Smooth muscle cell of the brain vasculature (primary cell): ENCODE data around the gene CSRP1.
"Not testable (repeated sequence)": the region's sequence is repeated elsewhere in the genome, so short reads cannot be mapped to it uniquely, and the experiment has no call there.

Experiments used
- DNase-seq: peaks from one replicate; pipeline ENCODE4 v3.0.0-alpha.2; 2012; ENCODE audit warnings: low read depth, low spot score

Gene CSRP1

DNA sequence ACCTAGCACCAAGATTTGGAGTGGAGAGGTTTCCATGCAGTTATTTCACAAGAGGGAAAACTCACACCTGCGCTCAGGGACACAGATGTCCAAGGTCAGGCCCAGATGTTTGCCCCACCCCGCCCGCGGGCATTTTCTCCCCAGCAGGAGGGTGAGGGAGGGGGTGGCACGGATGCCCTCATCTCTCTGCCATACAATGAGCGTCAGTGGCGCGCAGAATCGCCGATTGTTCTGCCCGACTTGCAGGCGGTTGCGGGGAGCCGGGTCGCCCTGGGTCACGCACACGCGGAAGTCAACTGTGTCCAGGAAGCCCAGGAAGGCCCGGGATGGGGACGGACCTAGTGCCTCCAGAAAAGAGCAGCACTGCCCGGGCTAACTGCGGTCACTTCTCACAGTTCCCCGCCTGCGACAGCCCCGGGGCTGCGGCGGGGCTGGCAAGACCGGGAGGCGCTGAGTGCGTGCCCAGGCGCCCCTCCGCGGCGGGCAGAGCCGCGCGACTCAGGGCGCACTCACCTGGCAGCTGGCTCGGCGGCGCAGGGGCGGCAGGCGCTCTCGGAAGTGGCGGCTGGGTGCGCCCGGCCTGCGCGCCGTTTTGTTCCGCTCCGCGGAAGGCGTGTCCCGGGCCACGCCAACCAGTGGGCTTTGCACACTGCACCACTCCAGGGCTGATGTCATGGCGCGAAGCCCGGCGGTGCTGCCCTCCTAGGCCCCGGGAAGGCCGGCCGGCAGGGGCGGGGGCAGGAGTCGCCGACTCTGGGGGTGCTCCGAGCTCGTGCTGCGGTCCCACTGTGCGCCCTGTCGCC, at the start of gene CSRP1:
Gene CSRP1, minus strand, starts transcription at position 567 of the 803 bp plus-strand sequence. CDS start 10,820 bp downstream, outside the sequence.
- DNase-seq: no peak

DNA sequence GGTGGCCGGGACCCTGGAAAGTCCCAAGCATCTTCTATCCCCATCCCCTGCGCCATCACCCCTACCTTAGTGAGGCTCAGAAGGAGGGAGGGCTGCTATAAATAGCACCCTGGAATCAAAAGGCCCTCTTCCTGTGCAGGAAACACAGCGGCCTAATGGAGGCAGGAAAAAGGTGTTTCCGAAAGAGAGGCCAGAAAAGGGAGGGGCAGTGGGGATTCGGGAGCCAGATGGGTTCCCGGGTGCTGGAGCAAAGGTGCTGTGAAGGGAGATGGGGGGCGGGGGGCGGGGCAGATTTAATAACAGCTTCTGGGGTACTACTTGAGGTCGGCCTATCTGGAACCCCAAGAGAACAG, 48.6 kb upstream of the CSRP1 start:
- no peak for DNase-seq

DNA sequence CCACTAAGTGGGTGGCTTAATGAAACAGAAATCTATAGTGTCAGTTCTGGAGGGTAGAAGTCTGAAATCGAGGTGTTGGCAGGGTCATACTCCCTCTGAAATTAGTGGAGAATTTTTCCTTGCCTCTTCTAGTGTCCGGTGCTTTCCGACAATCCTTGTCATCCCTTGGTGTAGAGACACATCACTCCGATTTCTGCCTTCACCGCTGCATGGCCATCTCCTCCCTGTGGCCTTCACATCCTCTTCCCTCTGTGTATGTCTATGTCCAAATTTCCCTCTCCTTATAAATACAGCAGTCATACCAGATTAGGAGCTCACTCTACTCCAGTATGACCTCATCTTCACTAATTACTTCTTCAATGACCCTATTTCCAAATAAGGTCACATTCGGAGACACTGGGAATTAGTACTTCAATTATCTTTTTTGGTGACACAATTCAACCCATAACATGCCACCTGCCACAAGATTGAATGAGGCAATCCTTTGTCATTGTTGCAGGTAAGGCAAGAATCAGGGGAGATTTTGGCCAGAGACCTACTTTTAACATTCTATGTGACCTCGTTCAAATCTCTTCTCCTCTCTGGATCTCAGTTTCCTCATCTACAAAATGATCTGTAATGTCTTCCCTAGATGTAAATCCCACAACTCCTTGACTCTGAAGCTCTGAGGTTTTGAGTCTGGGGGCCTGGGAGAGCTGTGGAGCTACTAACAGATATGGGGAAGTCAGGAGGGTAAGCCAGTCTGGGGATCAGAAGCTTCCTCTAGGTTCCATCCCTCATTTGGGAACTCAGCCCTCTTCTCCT, 48.1 kb upstream of the CSRP1 start:
- DNase-seq: no peak

DNA sequence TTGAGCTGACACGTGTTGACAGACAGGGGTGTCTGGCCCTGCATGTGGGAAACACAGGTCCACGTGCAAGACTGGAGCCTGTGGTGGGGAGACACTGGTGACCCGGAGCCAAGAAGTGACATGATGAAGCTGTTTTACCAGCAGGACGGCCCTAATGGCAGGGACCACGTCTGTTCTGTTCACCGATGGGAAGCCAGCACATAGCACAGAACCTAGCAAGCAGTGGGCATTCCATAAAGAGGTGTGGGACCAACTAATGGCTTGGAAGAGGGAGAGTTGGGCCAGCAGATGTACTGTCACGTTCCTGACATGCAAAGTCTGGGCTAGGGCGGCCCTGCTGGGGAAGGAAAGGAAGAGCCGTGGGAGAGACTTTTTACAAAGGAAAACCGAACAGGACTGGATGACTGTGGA, 47.3 kb upstream of the CSRP1 start:
- no peak for DNase-seq

DNA sequence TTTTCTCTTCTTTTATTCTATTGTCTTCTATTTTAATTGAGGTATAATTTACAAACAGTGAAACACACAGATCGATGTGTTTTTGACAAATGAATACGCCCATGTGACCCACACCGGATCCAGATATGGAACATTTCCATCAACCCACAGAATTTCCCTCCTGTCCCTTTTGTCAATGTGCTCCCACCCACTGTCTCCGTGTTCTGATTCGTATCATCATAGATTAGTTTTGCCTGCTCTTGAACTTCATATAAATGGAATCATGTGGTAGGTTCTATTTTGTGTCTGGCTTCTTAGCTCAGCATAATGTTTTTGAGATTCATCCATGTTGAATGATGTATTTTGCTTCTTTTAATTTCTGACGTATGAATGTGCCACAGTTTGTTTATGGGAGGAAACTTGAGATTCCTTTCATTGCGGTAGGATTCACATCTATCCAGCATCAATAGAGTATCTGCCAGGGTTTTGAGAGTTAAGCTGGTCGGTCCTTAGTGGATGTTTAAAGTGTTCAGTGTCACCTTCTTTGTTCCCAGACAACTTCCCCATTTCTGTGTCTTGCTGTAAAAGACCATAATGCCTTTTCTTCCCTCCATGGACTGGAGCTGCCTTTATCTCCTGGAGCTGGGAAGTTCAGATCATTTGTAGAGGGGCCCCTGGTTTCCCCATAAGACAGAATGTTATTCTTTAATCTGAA, 46.7 kb upstream of the CSRP1 start:
- DNase-seq: no peak

DNA sequence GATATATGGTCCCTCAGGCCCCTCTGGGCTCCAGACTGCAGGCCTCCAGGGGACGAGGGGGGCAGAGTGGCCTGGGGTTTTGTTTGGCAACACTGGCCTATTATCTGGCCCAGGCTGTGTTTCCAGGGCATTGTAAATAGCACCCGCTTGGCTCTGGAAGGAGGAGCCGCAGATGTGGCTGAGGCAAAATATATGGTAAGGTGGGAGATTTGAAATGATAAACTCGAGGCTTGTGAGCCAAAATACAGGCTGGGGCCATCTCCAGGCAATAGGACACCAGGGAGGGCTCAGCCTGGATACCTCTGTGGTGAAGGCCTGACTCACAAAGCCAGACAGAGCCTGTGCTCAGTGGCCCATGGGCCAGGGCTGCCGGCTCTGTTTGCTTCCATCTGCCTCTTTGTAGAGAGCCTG, 46.0 kb upstream of the CSRP1 start:
- no peak for DNase-seq

DNA sequence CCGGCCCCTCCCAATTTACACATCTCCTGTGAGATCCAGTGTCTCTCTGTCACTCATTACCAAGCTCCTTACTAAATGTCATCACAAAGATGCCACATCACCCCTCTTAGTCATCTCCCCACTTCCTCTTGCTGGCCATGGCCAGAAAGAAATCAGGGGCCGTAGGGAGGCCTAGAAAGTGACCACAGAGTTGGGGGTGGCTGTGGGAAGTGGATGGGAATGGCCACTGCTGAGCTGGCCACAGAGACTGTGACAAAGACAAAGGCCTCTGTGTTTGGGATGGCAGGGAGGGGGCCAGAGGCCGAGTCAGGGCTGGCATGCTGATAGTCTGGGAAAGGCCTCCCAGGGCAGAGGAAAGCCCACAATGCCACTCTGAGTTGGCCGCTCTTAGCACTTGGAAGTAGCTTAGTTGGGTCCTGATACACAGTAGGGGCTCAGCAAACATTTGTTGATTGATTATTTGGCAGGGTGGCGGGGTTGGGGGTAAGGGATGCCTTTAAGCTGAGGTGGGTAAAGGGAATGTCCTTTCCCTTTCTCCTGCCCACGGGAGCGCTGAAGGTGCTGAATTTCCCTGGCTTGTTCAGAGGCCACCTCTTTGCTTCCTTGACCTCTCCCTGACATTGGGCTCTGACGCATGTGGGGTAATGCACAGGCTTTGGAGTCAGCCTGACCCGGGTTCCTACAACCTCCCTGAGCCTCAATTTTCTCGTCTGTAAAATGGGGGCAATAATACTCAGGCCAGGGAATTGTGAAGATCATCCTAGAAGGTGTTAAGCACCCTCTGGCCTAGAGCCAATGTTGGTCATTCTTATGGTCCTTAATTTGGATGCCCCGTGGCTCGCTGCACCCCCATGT, 45.2 kb upstream of the CSRP1 start:
- no peak for DNase-seq

DNA sequence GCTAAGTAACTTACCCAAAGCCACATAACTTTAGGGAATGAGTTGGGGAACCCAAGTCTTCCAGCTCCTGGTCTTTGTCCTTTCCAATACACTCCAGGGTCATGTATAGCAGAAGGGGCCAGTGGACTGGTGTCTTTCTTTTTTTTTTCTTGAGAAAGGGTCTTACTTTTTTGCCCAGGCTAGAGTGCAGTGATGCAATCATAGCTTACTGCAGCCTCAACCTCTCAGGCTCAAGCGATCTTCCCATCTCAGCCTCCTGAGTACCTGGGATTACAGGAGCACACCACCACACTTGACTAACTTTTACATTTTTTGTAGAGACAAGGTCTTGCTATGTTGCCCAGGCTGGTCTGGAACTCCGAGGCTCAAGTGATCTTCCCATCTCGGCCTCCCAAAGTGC, 44.2 kb upstream of the CSRP1 start:
- no peak for DNase-seq

DNA sequence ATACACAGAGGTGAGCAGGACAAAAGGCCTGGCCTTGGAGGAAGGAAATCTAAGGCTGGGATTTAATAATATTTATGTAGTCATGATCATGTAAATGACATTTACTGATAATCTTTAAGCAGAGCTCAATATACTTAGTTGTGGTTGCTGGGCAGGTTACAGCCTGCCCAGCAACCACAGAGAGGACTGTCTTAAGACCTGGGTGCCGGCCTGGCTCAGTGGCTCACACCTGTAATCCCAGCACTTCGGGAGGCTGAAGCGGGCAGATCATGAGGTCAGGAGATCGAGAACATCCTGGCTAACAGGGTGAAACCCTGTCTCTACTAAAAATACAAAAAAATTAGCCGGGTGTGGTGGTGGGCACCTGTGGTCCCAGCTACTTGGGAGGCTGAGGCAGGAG, 42.6 kb upstream of the CSRP1 start:
- not testable (repeated sequence) for DNase-seq

DNA sequence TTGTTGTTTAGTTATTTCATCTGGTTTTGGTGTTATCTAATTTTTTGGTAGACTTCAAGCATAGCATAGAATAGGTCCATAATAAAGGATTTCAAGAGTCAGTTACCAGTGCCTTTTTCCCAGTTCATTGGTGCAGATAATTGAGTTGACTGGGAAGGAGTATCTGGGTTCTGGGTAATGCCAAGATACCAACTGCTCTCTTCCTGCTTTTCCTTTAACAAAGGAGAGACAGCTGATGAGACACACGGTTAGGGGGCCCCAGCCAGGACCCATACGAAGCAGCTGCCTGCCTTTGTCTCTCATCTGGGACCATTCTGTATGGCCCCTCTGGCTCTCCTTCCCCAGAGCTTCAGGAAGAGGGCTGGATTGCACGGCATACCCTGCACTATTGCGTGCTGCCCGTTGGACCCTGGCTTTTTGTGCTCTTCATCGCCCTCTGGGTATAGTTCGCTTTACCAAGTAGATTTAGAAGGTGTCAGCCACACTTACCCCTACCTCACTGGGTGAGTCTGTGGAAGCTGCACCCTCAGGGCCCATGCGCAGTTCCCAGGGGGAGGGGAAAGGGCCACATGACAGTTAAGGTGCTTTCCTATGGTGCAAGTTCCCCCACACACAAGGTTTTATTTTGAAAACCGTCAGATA, 39.0 kb upstream of the CSRP1 start:
- no peak for DNase-seq

DNA sequence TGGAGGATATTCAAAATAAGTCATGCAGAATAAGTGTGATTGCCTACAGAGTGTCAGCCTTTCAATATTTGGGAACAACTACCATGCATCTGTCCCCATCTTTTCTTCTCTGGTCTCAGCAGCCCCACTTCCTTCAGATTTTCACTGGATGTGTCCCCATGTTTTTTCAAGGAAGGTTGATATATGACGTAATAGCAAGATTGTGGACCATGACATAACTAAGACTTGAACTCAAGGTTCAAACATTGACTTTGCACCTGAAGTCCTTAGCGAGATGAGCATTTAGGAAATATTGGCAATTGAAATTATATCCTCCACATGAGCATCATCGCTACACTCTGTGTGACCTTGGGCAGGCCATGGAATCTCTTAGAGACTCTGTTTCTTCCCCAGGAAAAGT, 37.8 kb upstream of the CSRP1 start:
- no peak for DNase-seq

DNA sequence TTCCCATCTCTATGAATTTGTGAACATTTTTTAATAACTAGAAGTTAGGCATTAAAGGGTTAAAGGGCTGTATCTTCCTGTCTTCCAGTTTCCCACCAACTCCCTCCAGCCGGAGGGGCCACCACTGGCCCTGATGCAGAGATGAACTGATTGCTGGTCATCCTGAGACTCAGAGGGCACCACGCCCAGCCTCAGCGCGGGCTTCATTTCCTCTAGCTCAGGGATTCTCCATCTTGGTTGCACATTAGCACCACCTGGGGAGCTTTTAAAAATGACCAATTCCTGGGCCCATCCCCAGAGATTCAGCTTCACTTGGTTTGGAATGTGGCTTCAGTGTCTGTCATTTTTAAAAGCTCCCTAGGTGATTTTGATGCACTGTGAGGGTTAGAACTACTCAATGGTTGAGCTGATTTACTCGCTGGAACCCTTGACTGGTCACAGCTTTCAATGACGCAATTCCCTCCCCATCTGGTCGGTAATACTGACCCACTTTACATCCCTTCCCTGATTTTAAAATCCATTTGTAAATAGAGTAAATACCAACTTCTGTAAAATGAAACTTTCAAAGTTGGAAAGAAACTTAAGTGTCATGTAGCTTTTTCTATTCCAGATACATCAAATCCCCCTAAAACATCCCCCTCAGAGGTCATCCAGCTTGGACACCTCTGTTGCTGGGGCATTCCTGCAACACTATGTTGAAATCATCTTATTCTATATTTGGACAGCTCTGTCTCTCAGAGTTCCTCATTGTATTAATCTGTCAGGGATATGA, 37.1 kb upstream of the CSRP1 start:
- no peak for DNase-seq

DNA sequence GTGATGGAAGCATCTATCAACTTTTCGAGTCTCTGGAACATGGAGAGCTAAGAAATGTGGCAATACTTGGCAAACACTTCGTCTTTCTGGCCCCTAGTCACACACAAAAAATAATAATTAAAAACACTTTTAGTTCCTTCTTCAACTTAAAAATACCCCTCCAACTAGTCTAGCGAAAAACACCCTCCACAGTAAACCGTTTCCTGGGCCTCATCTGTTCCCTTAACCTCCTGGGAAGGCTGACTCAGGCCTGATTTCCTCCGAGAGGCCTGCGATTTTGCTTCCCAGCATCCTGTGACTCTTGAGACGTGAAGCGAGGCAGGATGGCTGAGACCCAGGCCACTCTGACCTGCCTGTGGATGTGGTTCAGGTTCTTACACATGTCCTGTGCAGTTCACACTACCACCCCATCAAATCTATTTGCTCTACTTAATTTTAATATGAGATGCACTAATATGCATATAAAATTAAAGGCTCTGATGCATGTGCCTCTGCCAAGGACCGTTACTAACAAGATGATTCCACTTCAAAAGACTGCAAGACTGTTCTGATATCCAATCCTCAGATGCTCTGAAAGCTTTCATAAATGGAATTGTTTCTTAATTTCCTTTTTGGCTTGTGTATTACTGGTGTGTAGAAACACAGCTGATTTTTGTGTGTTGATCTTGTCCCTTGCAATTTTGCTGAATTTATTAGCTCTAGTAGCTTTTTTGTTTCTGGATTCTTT, 35.5 kb upstream of the CSRP1 start:
- no peak for DNase-seq

DNA sequence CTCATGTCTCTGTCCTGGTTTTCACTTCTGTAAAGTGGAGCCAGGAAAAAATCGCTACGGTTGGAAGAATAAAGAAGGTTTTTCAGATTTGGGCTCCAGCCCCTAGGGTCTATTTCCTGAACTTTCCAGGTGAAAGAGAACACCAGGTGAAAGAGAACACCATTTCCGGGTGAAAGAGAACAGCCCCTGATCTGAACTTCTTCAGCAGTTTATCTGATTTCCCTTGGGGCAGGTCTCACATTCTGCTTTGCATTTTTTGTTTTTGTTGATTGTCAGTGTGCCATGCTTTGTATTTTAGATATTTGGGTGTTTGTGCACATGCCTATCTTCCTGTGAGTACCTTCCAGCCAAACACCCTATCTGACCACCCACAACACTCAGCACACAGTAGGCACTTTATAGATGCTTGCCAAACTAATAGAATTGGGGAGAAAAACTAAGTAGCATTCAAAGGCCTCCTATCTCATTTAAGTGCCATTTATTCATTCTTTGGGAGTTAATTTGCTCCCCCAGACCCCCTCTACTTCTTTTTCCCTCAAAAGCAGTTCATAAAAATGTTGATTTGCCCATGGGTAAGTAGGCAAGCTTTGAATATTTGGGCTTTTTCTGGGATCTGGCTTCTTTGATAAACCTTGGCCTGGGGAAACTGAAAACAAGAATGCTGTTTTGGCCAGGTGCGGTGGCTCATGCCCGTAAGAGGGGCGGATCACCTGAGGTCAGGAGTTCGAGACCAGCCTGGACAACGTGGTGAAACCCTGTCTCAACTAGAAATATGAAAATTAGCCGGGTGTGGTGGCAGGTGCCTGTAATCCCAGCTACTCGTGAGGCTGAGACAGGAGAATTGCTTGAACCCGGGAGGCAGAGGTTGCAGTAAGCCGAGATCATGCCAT, 34.2 kb upstream of the CSRP1 start:
- DNase-seq: no peak

DNA sequence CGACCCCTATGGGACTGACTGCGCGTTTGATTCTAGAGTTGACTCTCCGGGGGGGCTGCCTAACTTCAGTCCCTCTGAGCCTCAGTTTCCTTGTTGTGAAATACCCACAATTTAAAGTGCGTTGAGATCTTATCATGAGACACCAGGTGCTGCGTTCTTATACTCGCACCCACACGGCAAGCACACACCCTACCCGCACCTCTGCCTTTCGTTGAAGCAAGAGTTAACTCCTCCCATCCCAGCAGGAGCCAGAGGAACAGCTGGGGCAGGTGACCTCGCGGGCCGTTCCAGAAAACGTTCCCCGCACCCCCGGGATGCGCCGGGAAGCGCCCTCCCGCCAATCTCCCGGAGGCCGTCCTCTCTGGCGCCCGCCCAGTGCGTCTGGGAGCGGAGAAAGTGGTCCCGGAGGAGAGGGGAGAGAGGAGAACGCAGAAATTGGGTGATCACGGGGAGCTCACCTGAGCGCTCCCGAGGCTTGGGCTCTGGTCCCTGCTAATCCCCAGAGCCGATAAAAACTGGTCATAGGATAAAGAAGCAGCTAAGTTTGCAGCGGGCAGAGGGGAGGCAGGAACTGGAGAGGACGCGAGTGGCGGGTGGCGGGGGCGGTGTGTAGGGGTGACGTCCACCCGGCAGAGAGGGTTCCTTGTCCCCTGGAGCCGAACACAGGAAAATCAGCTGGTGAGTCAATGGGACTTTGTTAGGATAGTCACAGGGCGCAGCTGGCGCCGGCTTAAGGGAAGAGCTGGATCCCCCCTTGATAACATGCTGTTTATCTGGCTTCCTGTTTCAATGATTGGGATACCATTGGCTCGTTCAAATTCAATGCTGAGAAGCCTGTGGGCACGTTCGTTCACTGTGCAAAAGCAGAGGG, 32.9 kb upstream of the CSRP1 start:
- no peak for DNase-seq

DNA sequence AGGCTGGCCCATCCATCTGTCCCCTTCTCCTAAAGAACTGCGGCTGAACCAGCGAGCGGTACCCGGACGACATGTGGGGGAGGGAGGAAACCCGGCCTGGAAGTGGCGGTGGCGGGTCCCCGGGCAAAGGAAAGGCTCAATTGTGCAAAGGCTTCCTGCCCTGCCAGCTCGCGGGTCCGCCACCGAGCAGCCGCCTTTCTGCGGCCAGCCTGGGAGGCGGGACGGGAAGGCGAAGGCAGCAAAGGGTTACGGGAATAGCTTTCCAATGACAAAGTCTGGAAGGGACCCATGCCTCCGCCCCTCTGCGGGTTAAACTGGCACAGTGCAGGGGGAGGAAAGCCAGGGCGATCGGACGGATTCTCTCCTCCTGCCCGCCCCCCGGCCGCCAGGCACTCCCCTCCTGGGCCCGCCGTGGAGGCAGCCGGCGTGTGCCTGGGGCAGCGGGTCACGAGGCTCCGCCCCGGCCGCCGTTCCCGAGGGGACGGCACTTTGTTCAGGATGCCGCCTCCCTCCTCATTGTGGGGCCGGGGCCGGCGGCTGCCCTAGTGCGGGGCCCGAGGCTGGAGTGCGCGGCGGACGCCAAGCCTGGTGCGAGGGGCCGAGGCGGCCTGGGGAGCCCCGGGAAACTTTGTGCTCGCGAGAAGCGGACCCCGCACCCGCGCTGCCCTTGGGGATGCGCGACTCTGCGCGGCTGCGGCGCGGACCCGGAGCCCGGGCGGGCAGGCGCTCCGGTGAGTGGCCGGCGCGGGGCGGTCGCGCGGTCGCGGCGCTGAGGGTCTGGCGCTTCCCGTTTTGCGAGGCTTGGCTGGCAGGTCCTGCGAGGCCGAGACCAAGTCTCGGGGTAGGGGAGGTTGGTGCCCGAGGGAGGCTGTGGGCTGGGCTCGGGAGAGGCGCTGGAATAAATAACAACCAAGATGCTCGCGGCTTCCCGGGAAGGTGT, 32.0 kb upstream of the CSRP1 start, which contains the start of gene NAV1:
Gene NAV1, plus strand, starts transcription at position 516 of the 940 bp plus-strand sequence. CDS start 83,758 bp downstream, outside the sequence.
- no peak for DNase-seq
